ENCODE results near the gene ADCY9. TPM values are rescaled to one million over a fixed set of nuclear protein-coding genes. Genes with fewer than 3 reads are reported as not detected.

ADCY9 gene
- polyA plus RNA-seq, 1 donor from 2014 or later = 6.3 TPM

GRCh38 chr16:3988011-3988410 is 128.2 kb downstream of the ADCY9 start:
- Histone ChIP-seq H3K4me2 (ENCODE audit: low read length) (no peak overlapping the region), H3K36me3 (ENCODE audit: insufficient read depth, low read length) (no peaks in the 10 kb centered on the region), H3K4me3 (ENCODE audit: low read length) (no peak overlapping the region), H3K9me3 (ENCODE audit: low read length) (no peaks in the 10 kb centered on the region), H2AFZ (ENCODE audit: low read depth, low read length) (no peak overlapping the region), H3K27me3 (ENCODE audit: insufficient read depth, low read depth, low read length) (no peaks in the 10 kb centered on the region), H4K20me1 (ENCODE audit: insufficient read depth) (no peaks in the 10 kb centered on the region), H3K79me2 (replicated peaks; ENCODE audit: insufficient read depth, low read length) (no peaks in the 10 kb centered on the region), H3K27ac (ENCODE audit: low read length) (no peak overlapping the region), H3F3A (ENCODE audit: insufficient read depth, low read length, poor library complexity, severe bottlenecking) (no peaks in the 10 kb centered on the region), H3K9me2 (ENCODE audit: insufficient read depth, low read length) (no peaks in the 10 kb centered on the region), H3K9ac (ENCODE audit: low read length) (no peak overlapping the region)
- TF ChIP-seq EZH2 (IDR thresholded peaks at IDR 0.05; ENCODE audit: borderline replicate concordance, insufficient read depth, low read length, poor library complexity, severe bottlenecking) (no peak), MXI1 (conservative IDR thresholded peaks at IDR 0.05; ENCODE audit: poor library complexity, severe bottlenecking) (no peak), CTCF (IDR thresholded peaks at IDR 0.05; ENCODE audit: poor library complexity, severe bottlenecking) (no peak), SMC3 (conservative IDR thresholded peaks at IDR 0.05; ENCODE audit: poor library complexity) (no peak), TAF1 (IDR thresholded peaks at IDR 0.05; ENCODE audit: low read depth) (no peak)

- Histone ChIP-seq H4K20me1 (ENCODE audit: insufficient read depth) (no peaks in the 10 kb centered on the region), H3K79me2 (replicated peaks; ENCODE audit: insufficient read depth, low read length) (no peaks in the 10 kb centered on the region), H3K36me3 (ENCODE audit: insufficient read depth, low read length) (no peaks in the 10 kb centered on the region), H3K4me3 (ENCODE audit: low read length) (no peak overlapping the region), H3K9me2 (ENCODE audit: insufficient read depth, low read length) (no peaks in the 10 kb centered on the region), H3F3A (ENCODE audit: insufficient read depth, low read length, poor library complexity, severe bottlenecking) (no peaks in the 10 kb centered on the region), H3K27me3 (ENCODE audit: insufficient read depth, low read depth, low read length) (no peaks in the 10 kb centered on the region), H3K27ac (ENCODE audit: low read length) (no peak overlapping the region), H3K9me3 (ENCODE audit: low read length) (no peaks in the 10 kb centered on the region), H3K4me2 (ENCODE audit: low read length) (no peak overlapping the region), H3K9ac (ENCODE audit: low read length) (no peak overlapping the region), H2AFZ (ENCODE audit: low read depth, low read length) (no peak overlapping the region)
- no peak for TF ChIP-seq CTCF (IDR thresholded peaks at IDR 0.05; ENCODE audit: poor library complexity, severe bottlenecking)
Observed at GRCh38 chr16:3987231-3987630, 129.0 kb downstream of the ADCY9 start.

GRCh38 chr16:3986235-3986544 is 130.1 kb downstream of the ADCY9 start:
- Histone ChIP-seq H3K27ac (ENCODE audit: low read length) (no peak overlapping the region), H4K20me1 (ENCODE audit: insufficient read depth) (no peaks in the 10 kb centered on the region), H3K79me2 (replicated peaks; ENCODE audit: insufficient read depth, low read length) (no peaks in the 10 kb centered on the region), H3K9me3 (ENCODE audit: low read length) (no peaks in the 10 kb centered on the region), H3K9me2 (ENCODE audit: insufficient read depth, low read length) (no peaks in the 10 kb centered on the region), H3K9ac (ENCODE audit: low read length) (no peak overlapping the region), H2AFZ (ENCODE audit: low read depth, low read length) (no peak overlapping the region), H3K4me3 (ENCODE audit: low read length) (no peak overlapping the region), H3K4me2 (ENCODE audit: low read length) (no peak overlapping the region), H3K27me3 (ENCODE audit: insufficient read depth, low read depth, low read length) (no peaks in the 10 kb centered on the region), H3K36me3 (ENCODE audit: insufficient read depth, low read length) (no peaks in the 10 kb centered on the region), H3F3A (ENCODE audit: insufficient read depth, low read length, poor library complexity, severe bottlenecking) (no peaks in the 10 kb centered on the region)
- TF ChIP-seq EP300 (conservative IDR thresholded peaks at IDR 0.05; ENCODE audit: poor library complexity, severe bottlenecking) (no peak), CTCF (IDR thresholded peaks at IDR 0.05; ENCODE audit: poor library complexity, severe bottlenecking) (no peak), TAF1 (IDR thresholded peaks at IDR 0.05; ENCODE audit: low read depth) (no peak), EZH2 (IDR thresholded peaks at IDR 0.05; ENCODE audit: borderline replicate concordance, insufficient read depth, low read length, poor library complexity, severe bottlenecking) (no peak), REST (IDR thresholded peaks at IDR 0.05; ENCODE audit: borderline replicate concordance) (no peak), MXI1 (conservative IDR thresholded peaks at IDR 0.05; ENCODE audit: poor library complexity, severe bottlenecking) (no peak), POLR2AphosphoS5 (IDR thresholded peaks at IDR 0.05) (no peak), RAD21 (conservative IDR thresholded peaks at IDR 0.05) (no peak), SMC3 (conservative IDR thresholded peaks at IDR 0.05; ENCODE audit: poor library complexity) (no peak)

All from neural cell (in vitro differentiated cells).